ENCODE results near the gene COL4A2.
"Not testable (repeated sequence)": the region's sequence is repeated elsewhere in the genome, so short reads cannot be mapped to it uniquely, and the experiment has no call there.

COL4A2 gene

DNA sequence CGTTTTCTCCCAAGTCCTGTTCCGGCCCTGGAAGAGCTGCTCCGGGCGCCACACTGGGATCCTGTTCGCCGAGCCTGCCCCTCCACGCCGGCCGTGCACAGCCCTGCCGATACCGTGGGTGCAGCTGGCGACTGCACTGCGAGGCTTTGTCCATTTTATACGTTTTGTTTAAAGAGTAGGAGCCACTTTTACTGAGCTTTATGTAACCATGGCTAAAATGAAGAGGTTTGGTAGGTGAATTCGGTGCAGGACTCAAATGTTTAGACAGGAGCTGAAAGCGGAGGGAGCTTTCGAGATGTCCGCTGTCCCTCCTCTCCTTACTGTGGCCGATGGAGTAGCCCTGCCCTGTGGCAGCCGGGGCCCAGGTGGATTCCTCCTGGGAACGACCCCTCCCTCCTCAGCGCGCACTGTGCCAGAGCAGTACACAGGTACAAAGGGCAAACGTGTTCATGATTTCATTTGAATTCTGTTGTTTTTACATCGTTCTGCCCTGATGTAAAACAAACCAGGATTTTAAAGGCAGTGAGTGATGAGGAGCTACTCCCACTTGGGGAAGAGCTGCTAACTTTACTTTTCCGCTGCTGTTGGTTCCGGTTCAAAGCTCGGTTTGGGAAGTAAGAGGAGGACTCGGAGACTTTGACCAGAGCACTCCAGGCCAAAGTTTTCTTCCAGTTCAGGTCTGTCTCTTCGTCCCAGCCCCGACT, 1.7 kb downstream of the COL4A2 start:
- no peak for DNase-seq

DNA sequence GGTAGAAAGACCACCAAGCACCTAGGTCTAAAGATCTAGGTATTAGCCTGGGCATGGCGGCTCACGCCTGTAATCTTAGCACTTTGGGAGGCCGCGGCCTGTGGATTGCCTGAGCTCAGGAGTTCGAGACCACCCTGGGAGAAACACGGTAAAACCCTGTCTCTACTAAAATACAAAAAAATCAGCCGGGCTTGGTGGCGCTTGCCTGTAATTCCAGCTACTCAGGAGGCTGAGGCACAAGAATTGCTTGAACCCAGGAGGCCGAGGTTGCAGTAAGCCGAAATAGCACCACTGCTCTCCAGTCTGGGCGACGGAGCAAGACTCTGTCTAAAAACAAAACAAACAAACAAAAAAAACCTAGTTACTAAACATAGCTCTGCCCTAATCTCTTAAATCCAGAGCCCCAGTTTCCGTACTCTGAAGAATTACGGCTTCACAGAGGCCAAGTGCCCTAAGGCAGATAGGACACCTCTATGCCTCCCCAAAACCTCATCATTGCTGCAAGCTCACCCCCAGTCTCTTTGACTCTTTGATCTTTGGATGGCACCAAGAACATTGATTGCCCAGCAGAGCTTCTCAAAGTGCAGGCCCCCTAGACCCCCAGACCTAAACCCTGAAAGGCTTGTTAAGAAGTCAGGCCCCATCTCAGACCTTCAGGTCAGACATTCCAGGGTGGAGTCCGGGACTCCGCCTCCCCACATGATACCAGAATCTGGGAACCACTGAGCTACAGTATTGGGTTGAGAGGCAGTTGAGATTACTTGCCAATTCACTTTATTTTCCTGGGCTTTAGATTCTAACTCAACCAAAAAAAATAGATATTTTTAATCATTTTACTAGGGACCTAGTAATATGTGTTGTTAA, 2.8 kb downstream of the COL4A2 start:
- no peak for DNase-seq

DNA sequence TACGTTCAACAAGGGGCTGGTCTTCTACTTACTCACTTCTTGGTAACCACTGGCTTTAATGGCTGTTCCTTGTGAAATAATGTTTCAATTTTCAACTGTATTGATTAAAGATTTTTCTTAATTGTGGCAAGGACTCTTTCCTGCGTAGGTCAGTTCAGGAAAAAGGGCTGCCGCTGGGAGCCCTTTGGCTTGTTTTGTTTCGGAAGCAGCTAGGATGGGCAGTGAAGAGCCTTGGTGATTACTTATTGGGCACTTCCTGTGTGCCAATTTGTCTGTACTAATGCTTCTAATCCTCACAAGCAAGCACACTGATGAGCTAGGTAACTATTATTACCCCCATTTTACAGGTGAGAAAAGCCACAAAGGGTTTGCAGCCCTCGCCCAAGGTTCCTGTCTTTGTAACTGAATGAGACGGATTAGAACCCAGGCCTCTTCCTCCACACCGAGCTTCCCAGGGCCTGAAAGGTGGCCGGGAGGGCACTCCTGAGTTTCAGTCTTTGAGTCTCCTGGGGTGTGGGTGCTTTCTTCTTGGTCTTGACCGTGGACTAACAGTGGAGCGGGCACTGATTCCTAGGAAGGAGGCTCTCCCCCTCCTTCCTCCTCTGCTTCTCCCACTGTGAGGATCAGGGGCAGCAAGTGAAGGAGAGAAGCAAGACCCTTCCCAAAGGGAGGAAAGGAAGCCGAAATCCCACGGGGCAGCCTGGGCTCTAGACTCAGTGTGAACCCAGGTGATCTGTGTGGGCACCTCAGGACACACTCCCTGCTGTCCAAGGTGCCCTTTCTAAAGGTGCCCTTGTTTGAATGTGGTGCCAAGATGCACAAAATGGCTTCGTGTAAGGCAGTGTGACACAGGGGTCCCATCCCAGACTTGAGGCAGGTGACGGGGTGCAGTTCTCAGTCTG, 3.7 kb downstream of the COL4A2 start:
- no peak for DNase-seq

DNA sequence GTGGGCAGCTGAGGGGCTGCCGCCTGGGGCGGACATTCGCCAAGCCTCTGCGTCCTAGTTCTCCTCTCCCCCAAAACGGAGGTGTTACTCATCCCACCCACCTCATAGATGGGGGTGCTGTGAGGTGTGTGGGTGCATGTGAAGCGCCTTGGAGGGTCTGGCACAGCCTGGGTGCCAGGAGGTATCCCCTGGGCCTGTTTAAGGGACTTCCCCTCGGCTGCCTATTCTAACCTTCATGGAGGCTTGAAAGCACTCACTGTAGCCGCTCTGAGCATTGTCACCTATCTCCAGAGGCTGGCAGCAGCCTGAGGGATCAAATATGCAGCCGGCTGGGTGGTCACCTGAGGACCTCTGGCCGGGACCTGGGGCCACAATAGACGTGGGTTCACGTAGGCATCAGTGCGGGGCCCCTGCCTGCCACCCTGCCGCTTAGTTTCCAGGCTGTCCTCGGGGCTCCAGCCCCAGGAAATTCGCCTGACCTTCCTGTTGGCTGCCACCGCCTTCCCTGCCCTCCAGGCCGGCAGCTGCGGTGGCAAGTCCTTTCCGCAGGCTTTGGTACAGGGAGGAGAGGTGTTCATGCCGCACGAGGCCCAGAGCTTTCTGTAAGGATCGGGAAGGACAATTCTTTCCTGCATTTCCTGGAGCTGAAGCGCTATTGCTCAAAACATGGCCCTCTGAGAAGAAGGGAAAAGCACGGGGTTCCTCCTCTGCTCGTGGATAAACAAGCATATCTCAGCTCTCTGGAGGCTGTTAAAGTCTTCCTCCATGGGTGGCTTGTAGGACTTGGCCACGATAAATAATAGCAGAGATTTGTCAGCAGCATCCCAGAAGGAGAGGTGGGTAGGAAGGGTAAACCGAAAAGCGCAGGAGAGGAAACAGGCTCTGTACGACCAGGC, 4.6 kb downstream of the COL4A2 start:
- no peak for DNase-seq

- DNase-seq, result no peak
Observed at GRCh38 chr13:110312339-110313031, 5.4 kb downstream of the COL4A2 start.

- DNase-seq, result not testable (repeated sequence)
Observed at GRCh38 chr13:110313261-110313660, 6.2 kb downstream of the COL4A2 start.

DNA sequence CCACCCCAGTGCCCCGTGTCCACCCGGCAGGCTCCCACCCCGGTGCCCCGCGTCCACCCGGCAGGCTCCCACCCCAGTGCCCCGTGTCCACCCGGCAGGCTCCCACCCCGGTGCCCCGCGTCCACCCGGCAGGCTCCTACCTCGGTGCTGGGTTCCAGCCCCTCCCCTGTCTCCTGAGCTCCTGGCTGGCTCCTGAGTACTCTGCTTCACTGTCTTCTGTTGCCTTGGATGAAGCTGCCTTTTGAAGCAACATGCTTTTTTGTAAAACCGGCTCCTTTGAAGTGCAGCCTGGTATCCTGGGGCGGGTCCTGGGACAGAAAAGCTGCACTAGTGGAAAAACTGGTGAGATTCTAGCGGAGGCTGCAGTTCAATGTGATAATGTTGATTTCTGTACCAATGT, 6.6 kb downstream of the COL4A2 start:
- not testable (repeated sequence) for DNase-seq

DNA sequence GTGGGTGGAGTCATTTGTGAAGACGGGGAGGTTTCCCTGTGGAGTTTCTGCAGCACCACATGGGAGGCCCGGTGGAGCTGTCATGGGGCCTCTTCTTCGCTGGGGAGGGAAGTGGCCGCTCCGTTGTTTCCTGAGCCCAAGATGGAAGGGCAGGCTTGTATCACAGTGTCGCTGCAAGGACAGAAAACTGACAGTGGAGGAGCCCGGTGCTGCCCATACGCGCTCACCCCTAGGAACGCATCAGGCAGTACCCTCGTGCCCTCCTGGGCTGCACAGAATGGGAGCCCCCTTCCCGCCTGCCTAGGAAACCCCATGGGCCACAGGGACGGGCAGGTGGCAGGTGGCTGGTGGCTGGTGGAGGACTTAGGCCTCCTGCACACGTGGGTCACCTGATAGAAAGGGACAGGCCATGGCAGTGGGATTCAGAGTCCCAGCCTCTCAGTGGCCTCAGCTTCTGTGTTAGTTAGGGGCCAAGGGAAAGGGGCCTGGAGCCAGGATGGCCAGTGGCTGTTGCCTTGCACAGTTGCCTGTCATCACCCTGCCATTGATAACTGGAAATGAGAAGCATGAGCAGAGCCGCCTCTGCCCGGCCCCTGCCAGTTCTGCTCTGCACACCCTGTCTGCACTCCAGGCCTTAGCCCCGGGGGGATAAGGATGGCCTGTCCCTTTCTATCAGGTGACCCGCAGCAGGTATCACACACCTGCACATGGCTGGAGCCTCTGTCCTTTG, 7.6 kb downstream of the COL4A2 start:
- DNase-seq, result no peak

- DNase-seq, result no peak
Observed at GRCh38 chr13:110316196-110316595, 9.1 kb downstream of the COL4A2 start.

DNA sequence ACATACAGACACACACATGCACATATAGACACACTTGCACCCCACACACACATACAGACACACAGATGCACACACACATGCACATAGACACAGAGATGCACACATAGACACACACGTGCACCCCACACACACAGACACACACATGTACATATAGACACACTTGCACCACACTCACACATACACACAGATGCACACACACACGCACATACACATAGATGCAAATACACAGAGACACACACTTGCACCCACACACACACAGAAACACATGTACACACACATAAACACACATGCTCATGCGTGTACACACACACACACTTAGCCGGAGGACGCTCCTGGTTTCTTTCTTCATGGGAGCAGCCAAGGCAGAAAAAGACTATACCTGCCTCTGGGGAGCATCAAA, 10.0 kb downstream of the COL4A2 start:
- no peak for DNase-seq

DNA sequence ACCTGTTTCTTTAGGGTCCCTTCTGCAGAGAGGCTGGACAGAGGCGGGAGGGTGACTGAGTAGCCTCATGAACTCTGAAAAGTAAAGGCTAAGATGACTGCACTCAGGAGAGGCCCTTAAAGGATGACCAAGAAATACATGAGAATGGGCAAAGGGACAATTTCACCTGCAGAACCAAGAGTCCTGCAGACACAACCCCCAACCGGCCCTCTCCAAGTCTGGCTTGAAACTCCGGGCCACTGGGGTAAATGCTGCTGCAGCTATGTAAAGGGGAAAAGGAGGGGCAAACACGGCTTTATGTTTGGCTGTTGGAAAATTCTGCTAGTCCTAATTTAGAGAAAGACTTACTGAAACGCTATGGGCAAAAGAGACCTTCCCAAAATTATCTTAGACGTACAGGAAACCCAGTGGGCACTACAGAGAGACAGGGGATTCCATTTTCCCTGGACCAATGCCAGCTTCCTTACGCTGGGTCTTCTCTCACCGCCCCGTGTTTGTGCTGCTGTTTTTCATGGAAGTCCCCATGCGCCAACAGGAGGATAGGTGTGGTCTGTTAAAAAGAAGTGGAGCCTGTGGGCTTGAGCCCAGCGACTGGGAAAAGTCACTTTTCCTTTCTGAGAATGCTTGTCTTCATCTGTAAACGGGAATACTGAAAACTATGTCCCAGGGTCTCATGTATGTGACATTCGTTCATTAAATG, 10.6 kb downstream of the COL4A2 start:
- no peak for DNase-seq

GRCh38 chr13:110318920-110319319, 11.8 kb downstream of the COL4A2 start:
- DNase-seq, result no peak

GRCh38 chr13:110319397-110319773, 12.3 kb downstream of the COL4A2 start:
- DNase-seq, result no peak

DNA sequence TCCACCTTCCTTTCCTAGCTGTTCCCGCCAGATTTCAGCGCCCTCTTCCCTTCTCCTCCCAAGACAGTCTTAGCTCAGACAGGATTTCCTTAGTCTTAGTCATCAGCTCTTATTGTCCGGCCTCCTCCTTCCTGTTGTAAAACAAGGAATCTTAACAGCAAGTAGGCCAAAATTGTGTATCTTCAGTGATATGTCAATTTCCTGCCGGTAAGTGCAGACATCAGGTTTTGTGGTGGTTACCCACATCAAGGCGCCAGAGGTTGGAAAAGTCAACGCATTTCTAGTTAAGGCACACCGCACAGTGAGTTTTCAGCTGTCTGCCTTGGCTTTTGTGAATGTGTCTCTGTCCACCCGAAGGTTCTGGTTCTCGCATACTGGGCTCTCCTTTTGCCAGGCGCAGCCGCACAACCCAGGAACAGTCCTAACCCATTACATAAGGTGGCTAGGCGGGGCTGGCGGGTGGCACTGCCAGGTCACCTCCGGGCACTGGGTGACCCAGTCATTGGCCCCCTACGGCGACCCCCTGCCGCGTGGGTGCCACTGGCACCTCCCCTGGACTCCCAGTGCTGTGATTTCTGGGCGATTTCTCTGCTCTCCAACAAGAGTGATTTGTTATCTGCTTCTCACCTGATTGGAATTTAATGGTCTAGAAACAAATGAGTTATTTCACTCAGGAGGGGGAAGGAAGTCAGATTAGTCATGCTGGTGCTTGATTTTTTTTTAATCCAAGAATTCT, 12.9 kb downstream of the COL4A2 start:
- no peak for DNase-seq

GRCh38 chr13:110320645-110321044, 13.6 kb downstream of the COL4A2 start:
- no peak for DNase-seq

- DNase-seq, result not testable (repeated sequence)
Observed at GRCh38 chr13:110321573-110321972, 14.5 kb downstream of the COL4A2 start.

DNA sequence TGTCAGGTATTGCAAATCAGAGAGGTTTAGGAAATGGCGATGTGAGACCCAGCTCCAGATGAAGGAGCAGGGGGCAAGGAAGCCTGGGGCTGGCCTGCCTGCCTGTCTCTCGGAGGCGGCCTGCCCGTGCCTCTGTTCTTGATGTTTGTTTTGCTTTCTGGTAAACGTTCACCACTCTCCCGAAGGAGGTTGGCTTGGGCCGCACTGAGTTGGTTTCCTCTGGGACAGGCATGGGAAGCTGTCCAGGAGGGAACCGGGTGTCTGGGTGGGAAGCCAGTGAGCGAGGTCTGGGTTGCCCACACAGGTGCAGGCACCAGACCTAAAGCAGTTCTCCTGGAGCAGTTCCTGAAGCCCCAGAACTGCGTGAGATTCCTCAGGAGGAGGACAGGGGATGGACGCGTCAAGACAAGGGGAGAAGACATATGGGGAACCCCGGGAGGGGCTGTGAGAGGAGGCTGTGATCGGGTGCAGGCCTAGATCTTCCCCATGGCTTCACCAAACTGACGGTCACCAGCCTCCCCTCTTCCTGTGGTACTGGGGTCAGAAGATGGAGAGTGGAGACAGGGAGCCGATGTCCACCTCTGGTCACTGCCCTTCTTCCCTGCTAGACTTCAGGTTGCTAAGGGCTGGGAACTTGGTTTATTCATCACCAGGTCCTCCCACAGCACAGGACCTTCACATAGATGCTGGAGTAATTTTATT, 15.2 kb downstream of the COL4A2 start:
- no peak for DNase-seq

DNA sequence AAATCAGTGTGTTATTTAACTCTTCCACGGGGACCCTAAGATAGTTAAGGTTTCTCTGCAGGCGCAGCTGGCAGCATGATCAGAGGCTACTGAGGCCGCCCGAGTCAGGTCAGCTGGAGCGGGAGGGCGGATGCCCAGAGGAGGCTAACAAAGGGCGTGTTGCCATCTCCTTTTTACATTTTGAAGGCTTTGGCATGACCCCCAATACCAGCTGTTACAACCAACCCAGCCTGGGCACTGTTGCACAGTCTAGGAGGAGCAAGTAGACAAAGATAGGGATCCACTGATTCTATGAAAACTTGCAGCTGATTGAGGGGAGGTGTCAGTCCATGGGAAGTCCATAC, 15.7 kb downstream of the COL4A2 start:
- no peak for DNase-seq
